WTC11 (cell line): ENCODE data around the gene SHISA7.

Experiments
- CBFB ChIP-seq: sonication (generic); formaldehyde crosslinking; IDR thresholded peaks from 2 replicates; pipeline ENCODE4 v1.8.1; 2022; ENCODE audit warnings: mild to moderate bottlenecking, low read depth, missing genetic modification reagents
- CREB1 ChIP-seq: sonication (generic); formaldehyde crosslinking; IDR thresholded peaks from 2 replicates; pipeline ENCODE4 v1.8.0; 2023; ENCODE audit warnings: mild to moderate bottlenecking, missing genetic modification reagents
- E2F1 ChIP-seq: sonication (generic); formaldehyde crosslinking; IDR thresholded peaks from 2 replicates; pipeline ENCODE4 v1.8.0; 2022; ENCODE audit warnings: mild to moderate bottlenecking, missing genetic modification reagents
- ESRRA ChIP-seq: sonication (generic); formaldehyde crosslinking; IDR thresholded peaks from 2 replicates; pipeline ENCODE4 v1.8.1; 2022; ENCODE audit warnings: mild to moderate bottlenecking, missing genetic modification reagents, borderline replicate concordance
- IRF2 ChIP-seq: sonication (generic); formaldehyde crosslinking; IDR thresholded peaks from 2 replicates; pipeline ENCODE4 v1.8.0; 2022; ENCODE audit warnings: low read depth, missing genetic modification reagents, borderline replicate concordance
- KAT7 ChIP-seq: sonication (generic); formaldehyde crosslinking; IDR thresholded peaks from 2 replicates; pipeline ENCODE4 v1.8.1; 2023; ENCODE audit warnings: missing genetic modification reagents, mild to moderate bottlenecking, borderline replicate concordance
- OVOL2 ChIP-seq: fragments of 250-450 bp; sonication (Bioruptor Pico); IDR thresholded peaks from 2 replicates; pipeline ENCODE4 v1.9.0; 2021; ENCODE audit warnings: mild to moderate bottlenecking, borderline replicate concordance
- SMAD3 ChIP-seq: sonication (generic); formaldehyde crosslinking; IDR thresholded peaks from 2 replicates; pipeline ENCODE4 v1.8.0; 2022; ENCODE audit warnings: missing genetic modification reagents, mild to moderate bottlenecking, borderline replicate concordance
- SOX15 ChIP-seq: fragments of 250-450 bp; sonication (Bioruptor Pico); IDR thresholded peaks from 2 replicates; pipeline ENCODE4 v1.9.0; 2021; ENCODE audit warnings: mild to moderate bottlenecking
- USF2 ChIP-seq: sonication (generic); formaldehyde crosslinking; IDR thresholded peaks from 2 replicates; pipeline ENCODE4 v1.8.1; 2023; ENCODE audit warnings: mild to moderate bottlenecking, missing genetic modification reagents, moderate library complexity
- TF ChIP-seq, protein P1 (sequence below): sonication (generic); formaldehyde crosslinking; IDR thresholded peaks from 2 replicates; pipeline ENCODE4 v1.8.1; 2022; ENCODE audit warnings: low read depth, missing genetic modification reagents, borderline replicate concordance
- TF ChIP-seq, protein P2 (sequence below): fragments of 200-600 bp; IDR thresholded peaks from 2 replicates; pipeline ENCODE4 v1.8.0; 2022; ENCODE audit warnings: antibody characterized with exemption

GRCh38 chr19:55391702-55392615 lies 51.1 kb downstream of the SHISA7 start:
- TF ChIP-seq CBFB (CRISPR knock-in tag): no peak
- no peak for TF ChIP-seq CREB1 (CRISPR knock-in tag)
- no peak for TF ChIP-seq ESRRA (CRISPR knock-in tag)
- no peak for TF ChIP-seq KAT7 (CRISPR knock-in tag)
- TF ChIP-seq SOX15 (CRISPR knock-in tag): no peak
- no peak for TF ChIP-seq USF2 (CRISPR knock-in tag)
- TF ChIP-seq, protein P1, sequence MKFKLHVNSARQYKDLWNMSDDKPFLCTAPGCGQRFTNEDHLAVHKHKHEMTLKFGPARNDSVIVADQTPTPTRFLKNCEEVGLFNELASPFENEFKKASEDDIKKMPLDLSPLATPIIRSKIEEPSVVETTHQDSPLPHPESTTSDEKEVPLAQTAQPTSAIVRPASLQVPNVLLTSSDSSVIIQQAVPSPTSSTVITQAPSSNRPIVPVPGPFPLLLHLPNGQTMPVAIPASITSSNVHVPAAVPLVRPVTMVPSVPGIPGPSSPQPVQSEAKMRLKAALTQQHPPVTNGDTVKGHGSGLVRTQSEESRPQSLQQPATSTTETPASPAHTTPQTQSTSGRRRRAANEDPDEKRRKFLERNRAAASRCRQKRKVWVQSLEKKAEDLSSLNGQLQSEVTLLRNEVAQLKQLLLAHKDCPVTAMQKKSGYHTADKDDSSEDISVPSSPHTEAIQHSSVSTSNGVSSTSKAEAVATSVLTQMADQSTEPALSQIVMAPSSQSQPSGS (CRISPR knock-in tag): no peak
- TF ChIP-seq IRF2 (CRISPR knock-in tag): no peak
- TF ChIP-seq, protein P2, sequence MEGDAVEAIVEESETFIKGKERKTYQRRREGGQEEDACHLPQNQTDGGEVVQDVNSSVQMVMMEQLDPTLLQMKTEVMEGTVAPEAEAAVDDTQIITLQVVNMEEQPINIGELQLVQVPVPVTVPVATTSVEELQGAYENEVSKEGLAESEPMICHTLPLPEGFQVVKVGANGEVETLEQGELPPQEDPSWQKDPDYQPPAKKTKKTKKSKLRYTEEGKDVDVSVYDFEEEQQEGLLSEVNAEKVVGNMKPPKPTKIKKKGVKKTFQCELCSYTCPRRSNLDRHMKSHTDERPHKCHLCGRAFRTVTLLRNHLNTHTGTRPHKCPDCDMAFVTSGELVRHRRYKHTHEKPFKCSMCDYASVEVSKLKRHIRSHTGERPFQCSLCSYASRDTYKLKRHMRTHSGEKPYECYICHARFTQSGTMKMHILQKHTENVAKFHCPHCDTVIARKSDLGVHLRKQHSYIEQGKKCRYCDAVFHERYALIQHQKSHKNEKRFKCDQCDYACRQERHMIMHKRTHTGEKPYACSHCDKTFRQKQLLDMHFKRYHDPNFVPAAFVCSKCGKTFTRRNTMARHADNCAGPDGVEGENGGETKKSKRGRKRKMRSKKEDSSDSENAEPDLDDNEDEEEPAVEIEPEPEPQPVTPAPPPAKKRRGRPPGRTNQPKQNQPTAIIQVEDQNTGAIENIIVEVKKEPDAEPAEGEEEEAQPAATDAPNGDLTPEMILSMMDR: no peak
- no peak for TF ChIP-seq SMAD3 (CRISPR knock-in tag)
- no peak for TF ChIP-seq OVOL2 (CRISPR knock-in tag)
- TF ChIP-seq E2F1 (CRISPR knock-in tag): no peak
